NCI-H128 (cell line): Measurements from ENCODE around the gene NFAT5.
"Not testable (repeated sequence)": the region's sequence is repeated elsewhere in the genome, so short reads cannot be mapped to it uniquely, and the experiment has no call there.

ENCODE experiments used
- DNase-seq: peaks from one replicate; lab custom pipeline; 2025; ENCODE audit not compliant: unreplicated experiment; lab: John Stamatoyannopoulos, UW

NFAT5 gene

DNA sequence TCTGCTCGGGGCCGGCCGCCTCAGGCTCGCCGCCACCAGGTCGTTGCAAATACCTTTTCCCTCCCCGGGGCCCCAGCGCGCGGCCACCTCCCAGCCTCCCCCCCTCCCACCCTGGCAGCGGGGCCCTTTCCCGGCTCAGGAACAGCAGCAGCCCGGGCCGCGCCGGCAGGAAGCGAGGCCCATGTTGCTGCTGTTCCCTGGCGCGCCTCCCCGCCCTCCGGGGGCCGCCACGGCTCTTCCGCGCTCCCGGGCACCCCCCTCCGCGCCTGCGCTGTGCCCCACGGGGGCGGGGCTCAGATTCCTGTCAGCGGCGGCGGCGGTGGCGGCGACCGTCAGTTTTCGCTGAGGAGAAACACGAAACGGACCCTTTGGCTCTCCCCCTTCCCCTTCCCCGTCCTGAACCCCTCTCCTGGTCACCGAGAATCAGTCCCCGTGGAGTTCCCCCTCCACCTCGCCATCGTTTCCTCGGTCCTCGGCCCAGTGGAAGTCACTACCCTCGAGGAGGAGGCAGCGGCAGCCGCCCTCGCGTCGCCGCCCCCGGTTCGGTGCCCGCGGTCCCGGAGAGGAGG, at the start of gene NFAT5:
NFAT5 (plus strand) TSS at position 296 of the 569 bp plus-strand sequence. CDS start 336 bp downstream, outside the sequence.
- peak; percentile 65 for DNase-seq

GRCh38 chr16:69517914-69518313, 47.9 kb upstream of the NFAT5 start:
- not testable (repeated sequence) for DNase-seq

DNA sequence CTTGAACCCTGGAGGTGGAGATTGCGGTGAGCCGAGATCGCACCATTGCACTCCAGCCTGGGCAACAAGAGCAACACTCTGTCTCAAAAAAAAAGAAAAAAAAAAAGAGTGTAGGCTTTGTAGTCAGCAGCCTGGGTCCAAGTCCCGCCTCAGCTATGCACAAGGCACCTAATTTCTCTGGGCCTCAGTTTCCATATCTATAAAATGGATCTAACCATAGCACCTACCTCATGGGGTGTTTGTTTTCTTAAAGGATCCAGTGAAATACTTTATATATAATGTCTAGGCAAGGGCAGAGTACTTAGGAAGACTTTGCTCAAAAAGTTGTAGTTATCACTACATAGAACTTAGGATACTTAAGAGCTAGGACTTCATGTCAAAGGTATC, 45.4 kb upstream of the NFAT5 start:
- no peak for DNase-seq

DNA sequence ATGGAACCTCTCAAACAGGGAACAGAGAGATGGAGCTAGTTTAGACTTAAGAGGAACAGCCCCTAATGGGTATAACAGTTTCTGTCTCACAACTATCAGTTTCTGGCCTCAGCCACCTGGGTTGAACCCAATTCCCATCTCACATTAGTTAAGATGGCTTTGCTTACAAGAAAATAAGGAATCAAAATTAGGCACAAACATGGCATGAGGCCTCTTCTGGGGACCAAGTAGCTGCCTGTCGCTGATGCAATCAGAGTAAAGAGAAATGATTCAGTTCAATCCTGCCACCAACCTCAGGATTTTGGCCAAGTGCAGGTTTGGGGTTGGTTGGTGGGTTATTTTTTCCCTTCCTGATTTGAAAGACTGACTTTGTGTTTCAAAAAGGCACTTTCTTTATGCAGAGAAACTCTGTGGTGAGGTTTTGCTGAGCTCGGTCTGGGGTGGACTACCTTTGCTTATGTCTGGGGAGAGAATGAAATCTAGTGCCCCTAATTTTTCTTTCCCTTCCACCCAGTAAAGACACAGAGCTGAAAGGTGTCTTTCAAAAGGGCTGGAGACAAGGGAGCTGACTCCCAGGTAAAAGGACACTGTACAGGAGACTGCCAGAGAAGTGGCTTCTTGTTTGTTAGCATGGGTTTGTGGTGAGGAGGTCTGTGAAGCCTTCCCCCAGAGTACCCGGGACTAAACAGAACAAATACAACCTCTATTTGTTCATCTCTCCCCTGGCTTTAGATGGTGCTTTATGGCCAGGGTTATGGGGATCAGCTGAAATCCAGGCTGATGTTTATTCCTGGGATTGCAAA, 44.8 kb upstream of the NFAT5 start:
- no peak for DNase-seq

DNA sequence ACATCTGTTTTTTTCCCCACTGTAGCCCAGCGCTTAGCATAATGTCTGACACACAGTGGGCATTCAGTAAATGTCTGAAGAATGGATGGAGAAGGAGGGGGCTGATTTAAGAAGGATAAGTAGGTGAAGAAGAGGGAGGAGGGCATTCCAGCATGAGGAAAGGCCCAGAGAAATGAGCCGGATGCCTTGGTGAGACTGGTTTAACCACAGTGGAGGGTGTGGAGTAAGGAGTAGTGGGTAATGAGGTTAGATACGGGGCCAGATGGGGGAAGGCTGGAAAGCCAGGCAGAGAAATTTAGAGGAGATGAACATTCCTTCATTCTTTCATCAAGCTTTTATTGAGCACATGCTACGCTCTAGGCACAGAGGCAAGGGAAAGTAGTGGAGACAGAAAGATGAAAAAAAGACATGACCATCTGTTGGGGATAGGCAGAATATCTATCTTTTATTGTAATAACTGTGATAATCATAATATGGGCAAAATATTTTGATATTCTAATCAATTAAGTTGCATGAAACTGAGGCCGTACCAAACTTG, 43.7 kb upstream of the NFAT5 start:
- DNase-seq, result no peak

DNA sequence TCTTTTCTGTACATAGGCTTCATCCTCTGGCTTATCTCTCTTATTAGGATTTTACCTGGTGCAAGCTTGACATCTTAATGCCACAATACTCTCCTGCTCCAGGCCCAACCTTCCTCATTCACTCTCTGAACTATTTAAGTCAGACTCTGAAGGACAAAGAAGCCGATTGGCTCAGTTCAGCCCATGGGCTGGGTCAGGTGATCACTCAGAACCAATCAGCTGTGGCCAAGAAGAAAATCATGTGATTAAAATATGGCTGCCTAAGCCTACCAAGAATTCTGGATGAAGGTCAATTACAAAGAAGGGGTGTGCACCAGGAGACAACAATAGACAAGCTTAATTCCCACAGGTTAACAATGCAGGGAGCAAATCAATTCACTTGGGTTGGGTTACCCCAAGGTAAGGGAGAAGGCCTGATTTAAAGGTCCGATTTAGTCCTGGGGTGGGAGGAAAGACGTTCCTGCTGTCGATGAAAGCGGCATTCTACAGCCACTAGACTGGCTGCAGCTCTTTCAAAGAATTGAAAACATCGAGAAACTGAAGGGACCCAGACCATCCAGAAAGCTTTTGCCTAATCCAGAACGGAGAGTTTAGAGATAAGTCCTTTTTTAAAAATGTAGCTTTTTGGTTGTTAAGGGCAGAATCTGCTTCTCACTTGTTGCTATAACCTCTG, 42.9 kb upstream of the NFAT5 start:
- DNase-seq, result no peak

GRCh38 chr16:69523566-69524305, 42.0 kb upstream of the NFAT5 start:
- DNase-seq, result no peak

DNA sequence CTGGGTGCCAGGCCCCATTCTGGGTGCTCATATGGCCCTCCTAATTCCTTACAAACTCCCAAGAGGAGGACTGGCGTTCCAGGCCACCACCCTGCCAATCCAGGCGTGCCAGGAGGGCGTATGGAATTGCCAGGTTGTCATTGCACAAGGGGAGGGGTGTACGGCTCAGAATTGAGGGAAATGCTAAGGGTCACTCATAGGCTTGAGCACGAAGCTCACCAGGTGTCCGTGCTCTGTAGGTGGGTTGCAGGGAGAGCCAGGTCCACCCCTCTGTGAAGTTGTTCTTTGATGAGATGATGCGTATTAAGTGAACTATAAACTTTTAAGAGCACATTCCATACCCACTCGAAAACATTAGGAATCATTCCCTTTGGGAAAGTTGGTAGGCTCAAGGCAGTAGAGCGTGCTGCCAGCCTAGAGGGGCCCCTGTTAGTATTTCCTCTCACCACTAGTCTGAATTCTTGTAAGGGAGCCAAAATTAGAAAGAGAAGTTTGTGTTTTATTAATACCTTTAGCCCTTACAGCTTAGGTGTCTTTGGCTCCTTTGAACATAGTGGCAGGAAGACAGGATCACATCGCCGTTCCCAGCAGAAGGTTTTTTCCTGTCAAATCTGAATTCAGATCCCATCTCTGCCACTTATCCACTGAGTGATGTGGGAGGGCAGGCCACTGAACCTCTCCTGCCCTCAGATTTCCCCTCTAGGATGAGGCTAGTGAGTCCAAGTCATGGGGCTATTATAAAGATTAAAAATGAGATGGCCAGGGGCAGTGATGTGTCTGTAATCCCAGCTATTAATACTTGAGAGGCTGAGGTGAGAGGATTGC, 38.7 kb upstream of the NFAT5 start:
- DNase-seq, result no peak

DNA sequence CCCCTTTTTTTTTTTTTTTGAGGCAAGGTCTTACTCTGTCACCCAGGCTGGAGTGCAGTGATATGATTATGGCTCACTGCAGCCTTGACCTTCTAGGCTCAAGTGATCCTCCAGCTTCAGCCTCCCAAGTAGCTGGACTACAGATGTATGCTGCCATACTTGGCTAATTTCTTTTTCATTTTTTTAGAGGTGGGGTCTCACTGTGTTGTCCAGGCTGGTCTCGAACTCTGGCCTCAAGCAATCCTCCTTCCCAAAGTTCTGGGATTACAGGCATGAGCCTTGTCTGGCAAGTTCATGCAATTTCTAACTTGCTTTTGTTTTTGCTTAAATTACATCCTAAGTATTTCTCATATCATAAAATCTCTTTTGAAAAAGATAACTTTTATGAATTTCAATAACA, 33.8 kb upstream of the NFAT5 start:
- no peak for DNase-seq

DNA sequence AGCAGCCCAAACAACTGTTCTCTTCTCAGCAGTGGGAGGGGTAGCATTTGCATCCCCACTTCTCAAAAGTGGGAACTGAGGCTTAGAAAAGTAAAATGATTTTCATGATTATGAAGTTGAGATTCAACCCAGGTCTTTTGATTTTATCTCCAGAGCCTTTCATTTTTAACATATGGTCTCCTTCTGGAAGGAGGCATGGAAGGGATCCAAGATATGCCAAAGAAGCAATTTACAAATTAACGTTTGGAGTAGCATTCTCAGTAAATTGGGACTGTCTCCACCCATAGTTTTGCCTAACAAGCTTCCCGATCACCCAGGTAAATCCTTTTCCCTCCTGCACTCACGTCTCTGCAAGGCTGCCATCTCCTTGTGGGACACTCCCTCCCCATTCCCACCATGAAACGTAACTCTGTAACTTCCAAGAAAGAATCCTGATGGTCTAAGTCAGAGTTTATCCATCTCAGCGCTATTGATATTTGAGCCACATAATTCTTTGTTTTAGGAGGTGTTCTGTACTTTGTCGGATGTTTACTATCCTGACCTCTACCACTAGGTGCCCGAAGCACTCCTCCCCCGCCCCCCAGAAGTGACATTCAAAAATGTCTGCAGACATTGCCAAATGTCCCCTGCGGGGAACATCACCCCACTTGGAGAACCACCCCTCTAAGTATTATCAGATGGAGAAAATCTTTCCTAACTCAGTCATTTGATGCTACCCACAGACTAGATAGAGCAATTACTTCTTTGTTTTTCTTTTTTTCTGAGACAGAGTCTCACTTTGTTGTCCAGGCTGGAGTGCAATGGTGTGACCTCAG, 32.9 kb upstream of the NFAT5 start:
- DNase-seq, result no peak

- DNase-seq, result no peak
Measured at GRCh38 chr16:69534720-69535119, 31.0 kb upstream of the NFAT5 start.

- no peak for DNase-seq
Measured at GRCh38 chr16:69535123-69536050, 30.4 kb upstream of the NFAT5 start.

DNA sequence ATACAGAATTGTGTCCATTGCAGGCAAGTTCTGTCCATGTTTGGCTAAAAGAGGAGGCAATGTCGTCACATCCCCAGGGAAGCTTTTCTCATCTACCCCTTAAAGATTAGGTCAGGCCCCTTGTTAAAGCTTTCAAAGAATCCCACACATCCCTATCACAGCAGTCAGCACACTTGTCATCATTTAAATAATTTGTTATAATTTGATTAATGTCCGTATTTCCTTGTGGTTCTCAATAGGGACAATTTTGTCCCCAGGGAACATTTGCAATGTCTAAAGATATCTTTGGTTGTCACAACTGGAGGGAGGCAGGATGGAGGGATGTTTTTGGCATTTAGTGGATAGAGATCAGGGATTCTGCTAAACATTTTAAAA, 28.1 kb upstream of the NFAT5 start:
- no peak for DNase-seq

DNA sequence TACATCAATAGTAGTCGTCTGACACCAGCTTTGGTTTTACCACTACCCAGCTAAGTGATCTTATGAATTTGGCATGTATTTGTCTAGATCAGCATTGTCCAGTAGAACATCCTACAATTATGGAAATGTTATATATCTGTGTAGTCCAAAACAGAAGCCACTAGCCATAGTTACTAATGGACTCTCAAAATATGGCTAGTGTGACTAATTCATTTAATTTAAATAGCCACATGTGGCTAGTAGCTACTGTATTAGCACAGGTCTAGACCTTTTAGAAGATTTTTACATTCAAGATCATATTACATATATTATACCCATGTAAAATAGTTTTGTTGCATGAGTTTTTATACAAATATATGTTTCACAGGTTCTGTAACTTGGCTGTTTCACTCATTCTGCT, 27.0 kb upstream of the NFAT5 start:
- no peak for DNase-seq

DNA sequence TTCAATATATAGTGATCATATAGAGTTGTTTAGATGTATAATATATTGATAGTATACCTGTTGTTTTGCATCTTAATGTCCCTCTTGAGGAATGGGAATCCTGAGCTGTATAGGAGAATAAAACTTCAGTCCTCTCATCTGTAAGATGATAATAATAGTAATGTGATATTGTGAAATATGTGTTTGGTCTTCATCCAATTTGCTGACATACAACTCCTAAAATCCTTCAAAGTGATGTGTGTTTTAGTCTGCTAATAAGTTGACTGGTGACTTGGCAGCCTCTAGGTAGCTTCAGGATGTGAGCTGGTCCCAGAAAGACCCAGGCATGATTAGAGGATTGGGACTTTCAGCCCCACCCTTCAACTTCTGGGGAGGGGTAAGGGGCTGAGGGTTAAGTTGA, 22.8 kb upstream of the NFAT5 start:
- no peak for DNase-seq

DNA sequence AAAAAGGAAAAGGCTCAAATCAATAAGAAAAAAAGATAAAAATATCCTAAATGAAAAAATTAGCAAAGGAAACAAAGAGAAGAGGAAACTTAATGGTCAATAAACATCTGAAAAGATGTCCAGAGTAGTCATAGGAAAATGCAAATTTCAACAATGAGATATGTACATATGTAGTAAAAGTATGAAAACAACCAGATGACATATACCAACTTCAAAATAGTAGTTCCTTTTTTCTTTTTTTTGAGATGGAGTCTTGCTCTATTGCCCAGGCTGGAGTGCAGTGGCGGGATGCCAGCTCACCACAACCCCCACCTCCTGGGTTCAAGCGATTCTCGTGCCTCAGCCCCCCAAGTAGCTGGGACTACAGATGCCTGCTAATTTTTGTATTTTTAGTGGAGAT, 21.7 kb upstream of the NFAT5 start:
- DNase-seq, result no peak

GRCh38 chr16:69546663-69547062, 19.1 kb upstream of the NFAT5 start:
- DNase-seq, result not testable (repeated sequence)

DNA sequence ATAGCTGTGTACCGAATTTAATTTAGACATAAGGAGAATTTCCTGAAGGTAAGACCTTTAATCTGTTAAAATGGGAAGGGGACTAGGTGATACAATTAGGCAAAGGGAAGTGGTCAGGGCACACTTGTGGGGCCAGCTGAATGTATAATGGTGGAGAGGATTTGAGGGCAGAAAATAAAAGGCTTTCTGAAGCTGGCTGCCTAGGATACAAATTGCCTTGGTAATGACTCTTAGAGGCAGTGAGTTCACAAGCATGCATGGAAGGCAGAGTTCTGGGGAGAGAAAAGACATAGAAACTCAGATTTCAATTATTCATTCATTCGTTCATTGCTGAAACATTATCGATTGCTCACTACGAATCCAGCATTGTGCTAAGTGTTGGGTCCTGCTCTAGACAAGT, 12.4 kb upstream of the NFAT5 start:
- no peak for DNase-seq

DNA sequence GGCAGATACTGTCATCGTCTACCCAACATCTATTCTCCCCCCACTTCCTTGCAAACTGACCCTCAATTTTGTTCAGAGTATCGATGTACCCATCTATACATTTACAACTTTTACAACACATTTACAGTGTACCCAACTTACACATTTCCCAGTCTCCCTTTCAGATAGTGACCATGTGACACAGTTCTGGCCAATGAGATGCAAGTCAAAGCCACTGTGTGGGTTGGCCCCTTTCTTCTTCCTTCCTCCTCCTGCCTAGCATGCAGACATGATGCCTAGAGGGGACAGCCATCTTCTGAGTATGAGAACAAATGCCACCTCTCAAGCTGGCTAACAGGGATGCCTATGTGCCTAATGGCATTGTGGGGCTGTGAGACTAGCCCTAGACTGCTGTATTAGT, 11.3 kb upstream of the NFAT5 start:
- no peak for DNase-seq
